ENCODE results near the gene IL37.

Gene IL37, protein sequence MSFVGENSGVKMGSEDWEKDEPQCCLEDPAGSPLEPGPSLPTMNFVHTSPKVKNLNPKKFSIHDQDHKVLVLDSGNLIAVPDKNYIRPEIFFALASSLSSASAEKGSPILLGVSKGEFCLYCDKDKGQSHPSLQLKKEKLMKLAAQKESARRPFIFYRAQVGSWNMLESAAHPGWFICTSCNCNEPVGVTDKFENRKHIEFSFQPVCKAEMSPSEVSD

DNA sequence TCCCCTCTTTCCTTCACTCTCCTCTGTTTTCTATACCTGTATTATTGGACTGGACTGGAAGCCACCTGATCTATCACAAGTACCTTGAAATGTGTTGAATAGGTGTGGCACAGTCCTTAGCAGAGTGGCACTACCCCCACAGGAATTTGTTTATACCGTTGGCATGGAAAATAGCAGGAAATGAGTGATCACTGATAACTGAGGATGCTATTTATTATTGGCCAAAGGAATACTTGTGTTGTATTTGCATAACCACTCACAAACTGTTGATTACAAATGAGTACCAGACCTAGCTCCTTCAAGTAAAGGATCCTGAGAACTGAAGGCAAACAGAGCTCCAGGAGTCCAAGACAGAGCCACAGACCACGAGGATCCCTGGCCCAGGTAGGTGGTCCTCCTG lies at the start of gene IL37:
Gene IL37, plus strand, starts transcription at position 301 of the 400 bp plus-strand sequence. CDS start 1,848 bp downstream, outside the sequence.
- no peak for DNase-seq

DNA sequence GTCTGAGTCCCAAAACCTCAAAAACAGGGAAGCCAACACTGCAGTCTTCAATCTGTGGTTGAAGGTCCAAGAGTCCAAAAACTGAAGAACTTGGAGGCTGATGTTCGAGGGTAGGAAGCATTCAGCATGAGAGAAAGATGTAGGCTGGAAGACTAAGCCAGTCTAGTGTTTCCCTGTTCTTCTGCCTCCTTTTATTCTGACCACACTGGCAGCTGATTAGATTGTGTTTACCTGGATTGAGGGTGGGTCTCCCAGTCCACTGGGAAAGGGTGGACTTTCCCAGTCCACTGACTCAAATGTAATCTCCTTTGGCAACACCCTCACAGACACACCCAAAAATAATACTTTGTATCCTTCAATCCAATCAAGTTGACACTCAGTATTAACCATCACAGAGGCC lies 46.9 kb upstream of the IL37 start:
- DNase-seq, result no peak

DNA sequence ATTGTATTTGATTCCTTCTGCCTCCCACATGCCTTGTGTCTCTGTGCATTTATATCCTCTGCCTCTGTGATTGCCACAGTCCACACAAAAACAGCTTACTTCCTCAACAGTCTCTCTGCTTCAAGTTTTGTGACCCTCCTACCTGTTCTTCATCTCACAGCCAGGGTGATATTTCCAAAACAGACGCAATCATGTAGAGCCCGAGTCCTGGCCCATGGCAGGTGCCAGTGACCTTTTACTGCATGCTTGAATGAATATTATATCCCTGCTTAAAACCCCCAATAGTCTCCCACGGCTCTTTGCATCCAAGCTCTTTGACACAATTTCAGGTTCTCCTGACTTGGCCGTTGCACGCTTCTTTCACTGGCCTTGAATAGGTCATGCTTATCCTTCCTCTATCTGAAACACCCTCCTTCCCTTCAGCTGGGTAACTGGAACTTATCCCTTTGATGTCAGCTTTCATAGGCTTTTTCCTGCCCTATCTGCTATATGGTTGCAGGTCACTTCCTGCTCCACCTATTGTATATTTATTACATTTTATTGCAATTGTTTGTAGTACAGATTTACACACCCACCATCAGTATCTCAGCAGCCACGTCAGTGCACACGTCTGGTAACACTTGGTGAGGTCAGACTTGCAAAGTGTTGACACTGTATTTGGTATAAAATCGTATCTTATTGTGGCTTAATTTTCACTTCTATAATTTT lies 44.7 kb upstream of the IL37 start:
- no peak for DNase-seq

DNA sequence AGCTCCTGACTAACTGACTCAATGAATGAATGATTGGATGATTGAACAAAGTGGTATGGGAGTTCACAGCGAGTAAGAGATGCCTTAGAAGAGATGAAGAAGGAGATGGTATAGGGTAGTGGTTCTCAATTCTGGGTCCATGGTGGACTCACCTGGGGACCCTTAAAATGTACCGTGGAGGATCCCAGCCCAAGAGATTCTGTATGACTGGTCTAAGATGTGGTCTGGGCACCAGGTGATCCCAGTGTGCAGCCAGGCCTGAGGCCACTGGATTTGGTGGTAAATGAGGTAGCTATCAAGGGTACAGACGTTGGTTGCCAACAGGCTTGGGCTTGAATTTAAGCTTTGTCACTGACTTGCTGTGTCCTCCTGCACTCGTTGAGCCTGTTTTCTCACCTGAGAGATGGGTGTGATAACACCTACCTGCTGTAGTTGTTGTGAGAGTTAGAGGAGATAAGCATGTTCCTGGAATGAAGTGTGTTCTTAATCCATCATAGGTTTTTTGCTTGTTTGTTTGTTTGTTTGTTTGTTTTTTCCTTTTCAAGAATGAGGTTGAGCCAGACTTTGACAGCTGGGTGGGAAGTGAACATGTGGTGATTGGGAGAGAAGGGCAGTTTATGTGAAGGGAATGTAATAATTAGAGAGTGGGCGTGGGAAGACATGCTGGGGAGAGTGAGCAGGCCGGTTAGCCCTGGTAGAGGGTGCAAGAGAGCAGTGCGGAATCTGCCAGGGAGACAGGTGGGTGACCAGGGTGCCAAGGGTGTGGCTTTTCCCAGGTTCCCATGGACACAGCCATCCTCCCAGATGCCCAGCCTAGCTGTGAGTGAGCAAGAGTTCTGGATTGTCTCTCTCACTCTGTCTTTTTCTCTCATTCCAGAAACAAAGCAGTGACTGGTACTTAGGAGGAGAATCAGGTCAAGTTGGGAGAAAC lies 43.0 kb upstream of the IL37 start:
- DNase-seq, result no peak

DNA sequence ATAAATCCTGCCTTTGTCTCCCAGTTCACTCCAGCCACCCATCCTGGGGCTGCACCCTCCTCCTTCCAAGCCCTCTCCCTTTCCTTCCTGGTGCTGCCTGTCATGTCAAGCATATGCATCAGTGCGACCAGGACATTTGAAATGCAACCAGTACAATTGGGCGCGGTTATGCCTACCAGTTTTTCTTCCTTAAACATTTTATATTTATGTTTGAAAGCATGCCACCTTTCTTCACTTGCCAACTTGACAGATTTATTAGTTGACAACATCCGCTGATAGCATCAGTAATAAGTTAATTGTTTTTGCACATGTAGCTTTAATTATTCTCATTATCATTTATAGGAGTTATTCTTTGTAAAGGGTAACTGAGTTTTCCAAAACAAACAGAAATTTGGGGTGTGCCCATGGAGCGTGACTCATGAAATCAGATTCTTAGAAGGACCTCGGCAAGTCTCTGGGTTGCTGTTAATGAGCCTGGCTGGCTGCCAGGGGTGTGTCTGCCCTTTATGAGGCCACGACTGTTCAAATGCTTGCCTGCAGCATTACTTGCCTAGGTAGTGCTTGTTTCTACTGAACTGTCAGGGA lies 41.6 kb upstream of the IL37 start:
- peak; percentile 98 for DNase-seq

DNA sequence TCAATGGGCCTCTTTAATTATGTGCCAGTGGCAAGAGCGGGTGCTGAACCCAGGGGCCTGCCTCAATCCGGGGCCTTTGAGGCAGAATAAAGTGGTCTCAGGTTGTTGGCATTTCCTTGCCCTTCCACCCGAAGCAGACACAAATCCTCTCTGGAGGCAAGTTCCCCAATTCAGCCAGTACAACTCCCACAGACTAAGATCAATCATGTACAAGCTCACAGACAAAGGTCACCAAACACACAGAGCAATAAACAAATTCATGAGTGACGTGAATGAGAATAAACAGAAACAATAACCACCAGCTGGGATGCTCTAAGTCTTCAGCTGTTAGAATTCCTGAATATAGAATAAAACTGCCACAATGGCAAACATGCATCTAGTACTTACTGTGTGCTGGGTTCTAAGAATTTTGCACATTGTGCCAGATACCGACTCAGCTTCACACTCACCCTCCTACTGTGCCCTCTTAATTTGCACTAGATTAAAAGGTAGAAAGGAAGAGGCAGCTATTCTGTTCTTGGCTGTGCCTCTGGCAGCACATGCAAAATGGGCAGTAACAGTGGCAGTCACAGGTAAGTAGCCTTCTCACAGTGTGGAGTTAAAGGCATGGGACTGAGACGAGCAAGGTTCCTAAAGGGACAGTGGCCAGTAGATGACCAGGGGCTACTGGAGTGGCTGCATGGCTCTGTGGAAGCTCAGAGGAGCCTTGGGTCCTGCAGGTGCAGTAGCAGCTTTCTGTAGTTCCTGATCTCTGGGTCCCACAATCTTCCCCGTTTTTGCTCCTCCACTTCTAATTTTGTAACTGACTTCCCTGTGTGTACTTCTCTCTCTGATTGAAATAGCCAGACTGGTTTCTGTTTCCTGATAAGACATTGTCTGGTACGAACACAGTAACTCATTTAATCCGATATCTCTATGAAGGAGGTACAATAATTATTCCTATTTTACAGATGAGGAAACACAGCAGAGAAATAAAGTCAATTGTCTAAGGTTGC lies 39.8 kb upstream of the IL37 start:
- DNase-seq, result no peak

DNA sequence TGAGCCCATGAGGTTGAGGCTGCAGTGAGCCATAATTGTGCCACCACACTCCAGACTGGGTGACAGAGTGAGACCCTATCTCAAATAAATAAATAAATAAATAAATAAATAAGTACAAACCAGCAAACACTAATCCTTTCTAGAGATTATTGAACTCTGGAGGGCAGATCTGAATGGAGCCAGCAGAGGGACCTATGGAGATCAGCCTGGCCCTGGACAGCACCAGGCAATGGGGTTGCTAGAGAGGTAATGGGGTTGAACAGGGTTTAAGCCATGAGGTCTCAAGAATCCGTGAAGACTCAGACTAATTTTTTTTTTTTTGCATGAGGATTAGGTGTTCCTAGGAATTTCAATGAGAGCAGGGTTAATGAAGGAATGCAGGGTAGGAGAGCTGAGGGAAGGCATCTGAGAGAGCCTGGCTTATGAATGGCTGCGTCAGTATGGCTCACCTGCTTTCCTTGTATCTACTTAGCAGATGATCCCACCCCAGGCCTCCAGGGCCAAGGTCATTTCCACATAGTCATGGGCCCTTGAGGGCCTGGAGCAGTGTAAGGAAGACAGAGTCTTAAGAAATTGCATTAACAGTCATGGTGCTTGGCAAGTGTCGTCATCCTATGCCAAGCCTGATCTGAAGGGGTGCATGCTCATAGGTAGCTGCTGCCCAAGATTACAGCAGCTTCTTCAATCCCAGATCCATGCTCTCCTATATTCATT lies 34.6 kb upstream of the IL37 start:
- no peak for DNase-seq

DNA sequence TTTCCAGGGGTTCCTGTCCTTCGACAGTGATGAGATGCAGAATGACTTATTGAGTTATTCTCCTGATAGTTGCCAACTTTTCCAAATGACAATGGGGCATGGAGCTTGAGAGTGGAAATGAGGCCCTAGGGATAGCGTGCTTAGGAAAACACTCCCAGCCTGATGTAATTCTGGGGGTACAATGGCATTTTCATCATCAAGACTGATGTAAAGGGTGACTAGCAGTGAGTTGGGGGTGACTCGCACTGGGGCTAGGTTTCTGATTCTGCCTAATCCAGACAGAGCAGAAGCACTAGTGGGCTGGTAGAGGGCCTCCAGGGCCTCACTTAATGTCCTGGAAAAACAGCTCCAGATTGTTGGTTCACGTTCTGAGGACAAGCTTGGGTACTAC lies 34.0 kb upstream of the IL37 start:
- DNase-seq, result no peak

DNA sequence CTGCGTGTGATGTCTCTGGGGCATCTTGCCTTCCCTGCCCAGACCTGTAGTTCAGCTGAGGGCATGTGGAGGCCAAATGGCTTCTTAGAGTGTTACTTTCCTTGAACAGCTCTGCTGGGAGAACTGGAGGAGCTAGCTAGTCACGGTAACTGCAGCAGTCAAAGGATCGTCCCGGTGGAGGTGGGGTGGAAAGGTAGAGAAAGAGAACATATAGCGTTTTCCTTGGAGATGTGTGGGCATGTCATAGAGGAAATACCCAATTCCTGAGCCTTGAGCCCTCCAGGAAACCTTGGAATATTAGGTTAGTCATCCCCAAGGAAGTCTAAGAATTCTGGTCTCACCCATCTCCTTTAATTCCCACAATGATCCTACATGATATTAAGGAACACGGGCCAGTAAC lies 33.5 kb upstream of the IL37 start:
- DNase-seq, result no peak

DNA sequence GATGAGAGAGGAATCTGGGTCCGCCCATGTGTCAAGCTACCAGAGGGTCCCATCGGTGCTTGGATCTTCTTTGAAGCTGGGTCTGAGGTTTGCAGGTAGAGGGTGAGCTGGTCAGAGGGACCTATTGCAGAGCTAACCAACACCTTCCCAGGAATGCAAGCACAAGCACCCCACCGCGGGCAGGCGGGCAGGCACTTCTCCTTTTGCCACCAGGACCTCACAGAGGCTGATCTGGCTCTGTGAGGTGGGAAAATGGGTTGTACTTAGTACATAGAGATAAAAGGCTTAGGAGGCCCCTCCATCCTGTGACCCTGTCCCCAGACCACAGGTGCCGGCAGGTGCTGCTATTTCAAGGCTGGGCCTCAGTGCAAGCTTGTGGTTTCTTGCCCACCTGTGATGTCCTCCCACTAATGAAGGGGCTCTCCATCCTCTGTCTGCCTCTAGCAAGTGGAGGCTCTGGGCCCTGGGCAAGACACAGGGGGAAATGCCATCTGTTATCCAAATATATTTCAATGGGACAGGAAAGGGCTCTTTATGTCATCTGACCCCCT lies 31.4 kb upstream of the IL37 start:
- DNase-seq, result no peak

DNA sequence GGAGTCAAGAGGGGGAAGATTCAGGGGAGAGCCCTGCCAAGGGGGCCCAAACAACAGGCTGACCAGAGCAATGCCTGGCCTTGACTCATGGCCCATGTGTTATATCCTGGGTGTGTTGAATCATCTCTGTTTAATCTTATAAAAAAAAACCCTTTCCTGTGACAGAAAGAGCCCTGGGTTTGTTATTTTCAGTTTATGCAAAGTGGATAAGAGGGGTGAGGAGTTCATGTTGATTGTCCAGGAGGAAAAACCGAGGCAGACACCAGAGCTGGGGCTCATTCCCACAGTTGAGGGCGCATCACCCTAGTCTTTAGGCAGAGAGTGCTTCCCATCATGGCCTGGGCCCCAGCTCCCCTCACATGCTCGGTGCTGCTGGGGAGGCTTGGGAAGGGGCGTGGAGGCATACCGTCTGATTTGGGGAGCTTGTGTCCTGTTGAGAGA lies 30.9 kb upstream of the IL37 start:
- DNase-seq, result no peak

DNA sequence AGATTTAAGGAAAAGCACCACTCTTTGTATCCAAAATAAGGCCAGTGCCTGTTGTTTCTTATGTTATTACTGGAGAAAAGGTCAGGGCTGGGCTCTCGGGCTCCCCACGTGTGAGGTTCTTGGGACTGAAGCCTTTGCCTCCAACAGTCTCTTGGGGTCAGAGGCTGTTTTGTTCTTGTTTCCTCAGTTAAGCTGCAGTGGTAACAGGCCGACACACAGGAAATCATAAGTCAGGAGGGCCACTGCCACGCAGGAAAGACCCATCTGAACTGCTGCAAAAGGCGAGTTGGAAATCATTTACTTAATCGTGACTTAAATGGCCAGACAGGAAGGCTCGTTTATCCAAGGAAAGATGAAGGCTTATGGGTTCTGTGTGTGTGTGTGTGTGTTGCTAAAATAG lies 30.3 kb upstream of the IL37 start:
- DNase-seq, result no peak

DNA sequence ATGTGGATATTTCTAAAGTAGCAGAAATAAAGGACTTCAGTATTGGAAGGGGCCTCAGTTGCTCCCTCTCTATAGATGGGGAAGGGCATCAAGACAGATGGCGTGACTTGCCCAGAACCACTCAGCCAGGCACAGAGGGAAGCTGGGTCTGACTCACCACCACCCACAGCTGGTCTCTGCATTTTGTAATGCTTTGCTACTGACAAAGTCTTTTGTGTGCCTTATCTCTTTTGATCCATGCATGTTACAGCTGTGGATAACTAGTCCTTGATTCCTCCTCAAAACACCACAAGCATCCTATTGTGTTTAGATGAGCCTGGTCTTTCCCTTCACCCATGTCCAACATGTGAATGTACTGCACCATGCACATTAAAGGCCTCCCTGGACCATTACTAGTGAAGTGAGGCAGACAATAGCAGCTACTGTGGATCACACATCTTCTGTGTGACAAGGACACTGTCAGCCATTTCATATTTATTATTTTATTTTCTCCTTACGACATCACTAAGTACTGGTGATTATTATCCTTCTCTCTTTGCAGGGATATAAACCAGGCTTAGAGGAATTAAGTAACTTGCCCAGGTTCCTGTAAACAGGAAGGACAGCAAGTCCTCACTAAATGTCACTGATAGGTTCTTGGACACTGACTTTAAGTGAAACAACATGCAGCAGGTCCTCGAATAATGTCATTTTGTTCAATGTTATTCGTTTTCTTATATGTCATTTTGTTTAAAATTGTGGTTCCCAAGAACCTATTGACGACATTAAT lies 29.6 kb upstream of the IL37 start:
- DNase-seq, result no peak

DNA sequence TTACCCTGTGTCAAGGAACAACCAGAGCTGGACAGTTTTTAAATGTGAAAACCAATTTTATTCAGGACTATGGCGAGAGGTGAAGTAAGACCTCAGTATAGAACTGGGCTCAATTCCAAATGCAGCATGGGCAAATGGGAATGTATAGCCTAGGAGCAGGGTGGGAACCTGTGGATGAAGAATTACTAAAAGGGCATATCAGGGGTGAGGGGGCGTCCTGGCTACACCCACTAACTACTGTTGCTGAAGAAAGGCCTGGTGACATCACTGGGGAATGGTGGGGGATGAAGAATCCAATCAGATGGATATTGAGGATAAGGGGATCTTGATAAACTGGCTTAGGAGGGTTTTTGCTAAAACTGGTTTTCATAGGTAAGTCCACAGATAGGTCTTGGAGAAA lies 27.3 kb upstream of the IL37 start:
- DNase-seq, result no peak

DNA sequence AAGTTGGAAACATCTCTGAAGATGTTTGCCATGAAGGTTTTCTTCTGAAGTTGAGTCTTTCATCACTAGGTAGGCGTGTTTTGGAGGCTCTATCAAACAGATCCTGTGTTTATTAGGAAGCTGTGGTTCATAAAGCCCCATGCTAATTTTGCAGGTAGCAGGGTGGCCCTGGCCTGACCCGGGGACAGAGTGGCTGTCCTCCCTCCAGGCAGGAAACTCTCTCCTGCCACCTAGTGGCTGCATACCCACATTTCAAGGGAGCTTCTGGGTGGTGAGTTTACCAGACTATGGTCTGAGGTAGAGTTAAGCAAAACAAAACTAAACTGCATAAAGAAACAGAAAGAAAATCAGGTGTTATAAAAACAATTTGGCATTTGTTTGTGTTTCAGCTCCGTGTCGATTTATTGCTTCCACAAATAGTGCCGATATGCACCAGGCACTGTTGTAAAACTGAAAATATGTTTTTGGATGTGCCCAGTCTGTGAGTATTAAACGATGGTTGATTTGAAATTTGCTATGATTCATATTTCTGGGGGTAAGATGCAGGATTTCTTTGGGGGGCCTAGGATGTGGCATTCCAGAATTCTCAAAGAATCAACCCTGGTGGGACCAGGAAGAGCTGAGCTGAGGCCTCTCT lies 26.0 kb upstream of the IL37 start:
- peak; percentile 9 for DNase-seq

DNA sequence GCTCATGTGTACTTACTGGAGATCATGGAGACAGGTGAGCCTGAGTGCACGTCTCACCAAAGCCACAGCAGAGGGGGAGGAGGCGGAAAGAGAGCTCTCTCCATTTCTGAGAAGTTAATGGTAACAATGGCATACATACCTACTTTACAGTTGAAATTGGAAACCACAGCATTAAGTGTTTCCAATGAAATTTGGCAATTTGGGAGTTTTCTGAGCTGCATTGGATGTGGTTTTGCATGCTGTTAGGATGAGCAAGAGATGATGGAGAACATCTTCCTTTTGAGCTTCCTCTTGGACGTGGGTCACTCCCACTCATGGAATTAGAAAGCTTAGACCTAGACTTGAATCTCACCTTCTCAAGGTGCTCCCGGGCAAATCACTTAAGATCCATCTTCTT lies 25.5 kb upstream of the IL37 start:
- DNase-seq, result no peak

DNA sequence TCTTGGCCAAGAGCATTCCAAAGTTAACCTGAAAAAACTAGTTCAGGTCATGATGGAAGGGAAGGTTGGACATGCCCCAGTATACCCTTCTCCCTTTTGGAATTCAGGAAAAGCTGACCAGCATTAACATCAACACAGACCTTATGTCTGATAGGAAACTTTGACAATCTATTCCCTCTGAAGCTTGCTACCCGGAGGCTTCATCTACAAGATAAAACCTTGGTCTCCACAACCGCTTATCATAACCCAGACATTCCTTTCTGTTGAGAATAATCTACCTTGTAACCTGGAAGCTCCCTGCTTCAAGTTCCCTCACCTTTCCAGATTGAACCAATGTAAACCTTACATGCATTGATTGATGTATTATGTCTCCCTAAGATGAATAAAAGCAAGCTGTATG lies 24.7 kb upstream of the IL37 start:
- DNase-seq, result no peak

DNA sequence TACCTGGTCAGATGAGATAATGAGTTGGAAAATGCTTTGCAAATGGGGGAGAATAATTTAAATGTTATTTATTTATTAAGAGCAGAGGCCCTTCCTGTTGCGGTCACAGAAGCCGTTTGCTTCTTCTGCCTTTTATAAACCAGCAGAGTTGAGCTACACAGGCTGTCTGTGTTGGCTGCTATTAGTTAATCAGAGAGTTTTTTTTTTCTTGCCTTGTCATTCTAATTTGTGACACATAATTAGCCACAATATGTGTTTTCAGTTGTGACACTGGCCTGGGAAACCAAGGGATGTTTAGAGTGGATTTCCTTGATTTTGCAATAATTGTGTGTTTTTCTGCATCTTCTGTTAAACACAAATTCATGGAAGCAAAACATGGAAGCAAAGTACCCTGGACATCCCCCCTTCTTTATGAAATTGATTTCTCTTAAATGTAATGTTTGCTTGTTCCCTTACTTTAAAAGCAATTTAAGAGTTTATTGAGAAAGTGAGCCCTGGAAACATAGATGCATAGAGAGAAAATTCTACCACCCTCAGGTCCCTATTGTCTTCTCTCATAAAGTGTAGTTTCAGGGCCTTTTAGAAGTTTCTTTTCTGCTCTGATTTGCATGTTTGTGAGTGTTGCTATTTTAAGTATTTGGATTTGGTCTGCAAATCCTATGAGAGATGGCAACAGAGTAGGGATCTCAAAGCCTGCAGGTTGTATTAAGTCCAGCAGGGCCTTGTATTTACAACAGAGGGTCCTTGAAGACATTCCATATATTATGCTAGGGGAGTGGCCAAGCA lies 22.8 kb upstream of the IL37 start:
- no peak for DNase-seq

DNA sequence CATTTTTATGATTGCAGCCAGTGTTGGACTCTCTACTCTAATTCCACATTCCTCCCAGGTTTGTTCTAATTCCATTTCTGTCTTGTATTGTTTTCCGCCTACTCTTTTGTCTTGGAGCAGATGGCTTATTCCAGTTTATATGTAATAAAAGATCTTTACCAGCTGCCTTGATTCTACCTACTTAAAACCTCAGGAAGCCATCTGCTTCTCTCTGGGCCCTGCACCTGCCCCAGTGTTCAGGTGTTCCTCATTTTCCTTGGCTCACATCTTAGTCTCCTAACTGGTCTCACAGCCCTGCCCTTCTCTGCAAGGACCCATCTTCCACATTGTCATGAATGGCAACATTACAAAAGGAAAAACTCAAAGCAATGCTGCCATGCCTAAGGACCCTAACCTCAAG lies 21.0 kb upstream of the IL37 start:
- DNase-seq, result no peak

Measured in NCI-H748 treated with DMSO at 0.1 percent for 48 hours (cell line).